ENCODE measurements around the gene HES5. TPM values are rescaled to one million over a fixed set of nuclear protein-coding genes. Genes with fewer than 3 reads are reported as not detected.

The HES5 gene
- total RNA-seq, 2 experiments from 2014 or later = not detected

DNA sequence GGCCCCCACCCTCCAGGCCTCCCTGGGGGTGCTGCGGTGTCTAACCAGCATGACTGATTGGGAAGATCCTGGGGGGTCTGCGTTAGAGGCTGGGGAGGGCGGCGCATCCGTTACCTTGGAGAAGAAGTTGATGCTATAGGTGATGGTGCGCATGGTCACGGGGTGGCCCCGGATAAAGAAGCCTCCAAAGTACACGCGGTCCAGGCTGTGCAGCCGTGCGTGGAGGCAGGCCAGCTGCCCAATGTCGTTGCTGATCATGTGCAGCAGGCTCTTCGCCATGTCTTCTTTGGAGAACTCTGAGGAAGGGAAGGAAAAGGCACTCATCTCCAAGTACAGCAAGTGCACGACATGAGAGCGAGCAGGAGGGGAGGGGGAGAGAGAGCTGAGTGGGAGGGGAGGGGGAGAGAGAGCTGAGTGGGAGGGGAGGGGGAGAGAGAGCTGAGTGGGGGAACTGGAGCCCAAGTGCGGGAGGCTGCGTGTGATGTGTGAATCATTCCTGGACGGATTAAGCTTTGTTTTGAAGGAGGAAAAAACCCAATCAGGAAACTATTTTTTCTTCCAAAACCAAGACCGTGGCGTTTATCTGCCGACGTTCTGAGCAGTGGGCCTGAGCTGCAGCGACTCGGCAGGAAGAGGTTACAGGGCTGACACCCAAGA is 10.9 kb downstream of the HES5 start:
- no peak for TF ChIP-seq EZH2phosphoT487 (IDR thresholded peaks at IDR 0.05; ENCODE audit: borderline replicate concordance, low read depth, low read length)
- TF ChIP-seq, protein P1, sequence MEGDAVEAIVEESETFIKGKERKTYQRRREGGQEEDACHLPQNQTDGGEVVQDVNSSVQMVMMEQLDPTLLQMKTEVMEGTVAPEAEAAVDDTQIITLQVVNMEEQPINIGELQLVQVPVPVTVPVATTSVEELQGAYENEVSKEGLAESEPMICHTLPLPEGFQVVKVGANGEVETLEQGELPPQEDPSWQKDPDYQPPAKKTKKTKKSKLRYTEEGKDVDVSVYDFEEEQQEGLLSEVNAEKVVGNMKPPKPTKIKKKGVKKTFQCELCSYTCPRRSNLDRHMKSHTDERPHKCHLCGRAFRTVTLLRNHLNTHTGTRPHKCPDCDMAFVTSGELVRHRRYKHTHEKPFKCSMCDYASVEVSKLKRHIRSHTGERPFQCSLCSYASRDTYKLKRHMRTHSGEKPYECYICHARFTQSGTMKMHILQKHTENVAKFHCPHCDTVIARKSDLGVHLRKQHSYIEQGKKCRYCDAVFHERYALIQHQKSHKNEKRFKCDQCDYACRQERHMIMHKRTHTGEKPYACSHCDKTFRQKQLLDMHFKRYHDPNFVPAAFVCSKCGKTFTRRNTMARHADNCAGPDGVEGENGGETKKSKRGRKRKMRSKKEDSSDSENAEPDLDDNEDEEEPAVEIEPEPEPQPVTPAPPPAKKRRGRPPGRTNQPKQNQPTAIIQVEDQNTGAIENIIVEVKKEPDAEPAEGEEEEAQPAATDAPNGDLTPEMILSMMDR (conservative IDR thresholded peaks at IDR 0.05; ENCODE audit: low read length) = no peak
- BruUV-seq (replicated peaks) = no TSS peak
- Histone ChIP-seq H3K9me2 (ENCODE audit: insufficient read depth, low read length) (no peaks in the 10 kb centered on the region), H3K4me2 (ENCODE audit: low read length) (no peak overlapping the region), H2AFZ (ENCODE audit: low read length) (no peak overlapping the region), H3K27ac (ENCODE audit: low read depth, low read length, poor library complexity, severe bottlenecking) (no peak overlapping the region), H3K4me3 (ENCODE audit: low read depth, low read length, poor library complexity, severe bottlenecking) (no peak overlapping the region), H3K9me3 (ENCODE audit: low read length) (no peaks in the 10 kb centered on the region), H4K20me1 (ENCODE audit: insufficient read depth, low read length) (no peaks in the 10 kb centered on the region; the same call in 1 of the 2 replicates), H3K4me1 (ENCODE audit: insufficient read depth, low read length, poor library complexity, severe bottlenecking) (peaks cover 8% of the 10 kb centered on the region), H3K36me3 (ENCODE audit: insufficient read depth, low read length) (peaks cover 66% of the 10 kb centered on the region), H3K79me2 (ENCODE audit: insufficient read depth, low read depth, low read length) (peaks cover 21% of the 10 kb centered on the region)
- intact Hi-C loops (cut with micrococcal nuclease; ENCODE audit: unreplicated experiment) = no loop called here
- ChIA-PET CTCF (ENCODE audit: unreplicated experiment) (no interaction called here), POLR2A (no interaction called here)
- no peak for DNase-seq (ENCODE audit: low spot score)

DNA sequence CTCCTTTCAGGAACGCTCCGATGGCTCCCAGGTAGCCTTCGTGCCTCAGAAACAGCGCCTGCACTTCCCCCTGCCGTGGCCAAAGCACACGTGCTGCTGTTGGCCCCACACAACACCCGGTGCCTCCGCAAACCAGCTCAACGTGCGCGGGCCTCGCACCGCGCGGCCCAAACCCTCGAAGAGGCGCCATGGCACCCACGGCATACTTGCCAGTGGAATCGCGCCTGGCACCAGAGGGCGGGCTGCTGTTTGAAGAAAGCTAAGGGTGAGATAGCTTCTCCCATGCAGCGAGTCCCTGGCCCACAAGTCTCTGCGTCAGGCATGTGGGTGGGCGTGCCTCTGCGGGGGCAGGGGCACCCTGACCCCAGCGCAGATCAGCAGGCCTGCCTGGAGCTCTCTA is 11.5 kb downstream of the HES5 start:
- Histone ChIP-seq H3K36me3 (ENCODE audit: insufficient read depth, low read length) (peaks cover 71% of the 10 kb centered on the region), H3K9me2 (ENCODE audit: insufficient read depth, low read length) (no peaks in the 10 kb centered on the region), H3K4me1 (ENCODE audit: insufficient read depth, low read length, poor library complexity, severe bottlenecking) (peaks cover 2% of the 10 kb centered on the region), H4K20me1 (ENCODE audit: insufficient read depth, low read length) (no peaks in the 10 kb centered on the region; the same call in 1 of the 2 replicates), H3K4me3 (ENCODE audit: low read depth, low read length, poor library complexity, severe bottlenecking) (no peak overlapping the region), H3K27ac (ENCODE audit: low read depth, low read length, poor library complexity, severe bottlenecking) (no peak overlapping the region), H3K4me2 (ENCODE audit: low read length) (no peak overlapping the region), H2AFZ (ENCODE audit: low read length) (no peak overlapping the region), H3K79me2 (ENCODE audit: insufficient read depth, low read depth, low read length) (peaks cover 15% of the 10 kb centered on the region), H3K9me3 (ENCODE audit: low read length) (no peaks in the 10 kb centered on the region)
- no TSS peak for BruUV-seq (replicated peaks)
- ChIA-PET CTCF (ENCODE audit: unreplicated experiment) (no interaction called here), POLR2A (no interaction called here)
- no peak for DNase-seq (ENCODE audit: low spot score)
- intact Hi-C loops (cut with micrococcal nuclease; ENCODE audit: unreplicated experiment) = no loop called here
- TF ChIP-seq, protein P1 (conservative IDR thresholded peaks at IDR 0.05; ENCODE audit: low read length) = no peak
- TF ChIP-seq EZH2phosphoT487 (IDR thresholded peaks at IDR 0.05; ENCODE audit: borderline replicate concordance, low read depth, low read length) = no peak

- Histone ChIP-seq H3K4me2 (ENCODE audit: low read length) (no peak overlapping the region), H3K9me2 (ENCODE audit: insufficient read depth, low read length) (no peaks in the 10 kb centered on the region), H4K20me1 (ENCODE audit: insufficient read depth, low read length) (no peaks in the 10 kb centered on the region; the same call in 1 of the 2 replicates), H3K4me1 (ENCODE audit: insufficient read depth, low read length, poor library complexity, severe bottlenecking) (no peaks in the 10 kb centered on the region), H3K36me3 (ENCODE audit: insufficient read depth, low read length) (peaks cover 77% of the 10 kb centered on the region), H2AFZ (ENCODE audit: low read length) (no peak overlapping the region), H3K27ac (ENCODE audit: low read depth, low read length, poor library complexity, severe bottlenecking) (no peak overlapping the region), H3K79me2 (ENCODE audit: insufficient read depth, low read depth, low read length) (peaks cover 9% of the 10 kb centered on the region), H3K9me3 (ENCODE audit: low read length) (no peaks in the 10 kb centered on the region), H3K4me3 (ENCODE audit: low read depth, low read length, poor library complexity, severe bottlenecking) (no peak overlapping the region)
- TF ChIP-seq, protein P1 (conservative IDR thresholded peaks at IDR 0.05; ENCODE audit: low read length) = no peak
- TF ChIP-seq EZH2phosphoT487 (IDR thresholded peaks at IDR 0.05; ENCODE audit: borderline replicate concordance, low read depth, low read length) = no peak
- intact Hi-C loops (cut with micrococcal nuclease; ENCODE audit: unreplicated experiment) = no loop called here
- BruUV-seq (replicated peaks) = no TSS peak
- POLR2A ChIA-PET = no interaction called here
- CTCF ChIA-PET (ENCODE audit: unreplicated experiment) = no interaction called here
- no peak for DNase-seq (ENCODE audit: low spot score)
These were observed 12.1 kb downstream of the HES5 start for GRCh38 chr1:2517966-2518365.
